BJ (cell line): ENCODE data around the gene CD6. TPM values are rescaled to one million over a fixed set of nuclear protein-coding genes. Genes with fewer than 3 reads are reported as not detected.

ENCODE experiments used
- CTCF ChIA-PET: fragments of 350-600 bp; formaldehyde crosslinking; extraction: SDS; loops from one replicate; lab custom pipeline; 2021; ENCODE audit warnings: antibody characterized with exemption, inconsistent platforms; lab: Yijun Ruan, JAX
- POLR2A ChIA-PET: fragments of 300-600 bp; sonication (Branson Sonifier 250); formaldehyde crosslinking; extraction: SDS; loops from one replicate; lab custom pipeline; 2021; ENCODE audit warnings: antibody characterized with exemption; lab: Charles Lee
- DNase-seq: peaks from one replicate; pipeline ENCODE4 v3.0.0-alpha.2; 2011; ENCODE audit warnings: low read depth
- H3K27me3 ChIP-seq: 2 replicates; pipeline ENCODE4 v1.6.0; 2011; ENCODE audit warnings: low read length; ENCODE audit not compliant: control insufficient read depth, insufficient read depth
- H3K36me3 ChIP-seq: 2 replicates; pipeline ENCODE4 v1.5.1; 2011; ENCODE audit warnings: low read length; ENCODE audit not compliant: control insufficient read depth, insufficient read depth
- H3K4me3 ChIP-seq: 2 replicates; pipeline ENCODE4 v1.5.1; 2011; ENCODE audit warnings: low read depth, mild to moderate bottlenecking, control low read depth, low read length
- polyA plus RNA-seq: library from polyadenylated mRNA; depleted of rRNA; stranded (reverse); fragments of >200 nt; gene quantifications from 2 replicates; pipeline ENCODE4 v1.2.3, GENCODE V29; 2011
- TF ChIP-seq, protein P1 (sequence below): IDR thresholded peaks from 2 replicates; pipeline ENCODE4 v1.5.1; 2011; ENCODE audit warnings: low read depth, mild to moderate bottlenecking, control low read depth, inconsistent platforms, low read length, moderate library complexity; ENCODE audit not compliant: insufficient read depth

CD6 gene
- polyA plus RNA-seq, 1 experiment = not detected

DNA sequence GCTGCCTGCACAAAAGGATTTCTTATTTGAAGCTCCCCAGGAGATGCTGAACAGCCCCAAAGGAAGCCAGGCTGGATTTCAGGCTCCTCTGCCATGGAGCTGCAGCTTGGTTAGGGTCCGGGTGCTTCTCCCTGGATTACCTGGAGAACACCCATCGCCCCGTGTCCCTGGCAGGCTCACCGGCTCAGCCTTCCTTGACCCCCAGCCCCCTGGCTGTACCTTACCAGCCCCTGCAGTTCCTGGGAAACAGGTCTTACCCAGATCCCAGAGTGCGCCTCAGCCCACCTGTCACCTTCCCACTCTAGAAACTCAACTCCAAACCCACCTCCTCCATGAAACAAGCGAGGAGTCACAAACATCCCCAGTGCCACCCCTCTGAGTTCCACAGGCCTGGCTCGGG is 85.5 kb downstream of the CD6 start:
- ChIA-PET CTCF (interaction anchor here (1.0 to 1.5 kb wide), 2 partner anchors 8 to 15 kb away, joined by 3 read pairs; no protein-coding TSS in a partner anchor), POLR2A (no interaction called here)
- Histone ChIP-seq H3K27me3 (no peaks in the 10 kb centered on the region; the same call in 1 of the 2 replicates), H3K36me3 (no peaks in the 10 kb centered on the region), H3K4me3 (no peak overlapping the region)
- no peak for DNase-seq
- TF ChIP-seq, protein P1, sequence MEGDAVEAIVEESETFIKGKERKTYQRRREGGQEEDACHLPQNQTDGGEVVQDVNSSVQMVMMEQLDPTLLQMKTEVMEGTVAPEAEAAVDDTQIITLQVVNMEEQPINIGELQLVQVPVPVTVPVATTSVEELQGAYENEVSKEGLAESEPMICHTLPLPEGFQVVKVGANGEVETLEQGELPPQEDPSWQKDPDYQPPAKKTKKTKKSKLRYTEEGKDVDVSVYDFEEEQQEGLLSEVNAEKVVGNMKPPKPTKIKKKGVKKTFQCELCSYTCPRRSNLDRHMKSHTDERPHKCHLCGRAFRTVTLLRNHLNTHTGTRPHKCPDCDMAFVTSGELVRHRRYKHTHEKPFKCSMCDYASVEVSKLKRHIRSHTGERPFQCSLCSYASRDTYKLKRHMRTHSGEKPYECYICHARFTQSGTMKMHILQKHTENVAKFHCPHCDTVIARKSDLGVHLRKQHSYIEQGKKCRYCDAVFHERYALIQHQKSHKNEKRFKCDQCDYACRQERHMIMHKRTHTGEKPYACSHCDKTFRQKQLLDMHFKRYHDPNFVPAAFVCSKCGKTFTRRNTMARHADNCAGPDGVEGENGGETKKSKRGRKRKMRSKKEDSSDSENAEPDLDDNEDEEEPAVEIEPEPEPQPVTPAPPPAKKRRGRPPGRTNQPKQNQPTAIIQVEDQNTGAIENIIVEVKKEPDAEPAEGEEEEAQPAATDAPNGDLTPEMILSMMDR = no peak

DNA sequence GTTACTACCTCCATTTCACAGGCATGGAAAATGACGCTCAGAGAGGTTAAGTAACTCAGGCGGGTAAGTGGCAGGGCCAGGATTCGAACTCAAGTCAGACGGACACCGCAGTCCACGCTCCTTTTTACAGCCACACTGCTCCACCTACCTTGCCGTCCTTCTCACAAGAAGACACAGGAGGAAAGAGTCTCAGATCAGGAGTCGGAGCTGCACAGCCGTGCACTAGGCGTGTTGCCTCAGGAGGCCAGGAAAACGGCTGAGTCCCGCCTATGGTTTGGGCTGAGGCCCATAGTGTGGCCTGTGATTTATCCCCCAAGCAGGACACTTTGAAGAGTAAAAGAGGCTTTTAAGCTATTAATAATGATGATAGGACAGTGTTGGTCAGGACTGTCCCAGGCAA is 86.1 kb downstream of the CD6 start:
- TF ChIP-seq, protein P1 = no peak
- Histone ChIP-seq H3K27me3 (no peaks in the 10 kb centered on the region; the same call in 1 of the 2 replicates), H3K4me3 (no peak overlapping the region), H3K36me3 (no peaks in the 10 kb centered on the region)
- no peak for DNase-seq
- ChIA-PET POLR2A (no interaction called here), CTCF (interaction anchor here (1.5 kb wide), 1 partner anchor 9 kb away, joined by 3 read pairs; no protein-coding TSS in a partner anchor)

DNA sequence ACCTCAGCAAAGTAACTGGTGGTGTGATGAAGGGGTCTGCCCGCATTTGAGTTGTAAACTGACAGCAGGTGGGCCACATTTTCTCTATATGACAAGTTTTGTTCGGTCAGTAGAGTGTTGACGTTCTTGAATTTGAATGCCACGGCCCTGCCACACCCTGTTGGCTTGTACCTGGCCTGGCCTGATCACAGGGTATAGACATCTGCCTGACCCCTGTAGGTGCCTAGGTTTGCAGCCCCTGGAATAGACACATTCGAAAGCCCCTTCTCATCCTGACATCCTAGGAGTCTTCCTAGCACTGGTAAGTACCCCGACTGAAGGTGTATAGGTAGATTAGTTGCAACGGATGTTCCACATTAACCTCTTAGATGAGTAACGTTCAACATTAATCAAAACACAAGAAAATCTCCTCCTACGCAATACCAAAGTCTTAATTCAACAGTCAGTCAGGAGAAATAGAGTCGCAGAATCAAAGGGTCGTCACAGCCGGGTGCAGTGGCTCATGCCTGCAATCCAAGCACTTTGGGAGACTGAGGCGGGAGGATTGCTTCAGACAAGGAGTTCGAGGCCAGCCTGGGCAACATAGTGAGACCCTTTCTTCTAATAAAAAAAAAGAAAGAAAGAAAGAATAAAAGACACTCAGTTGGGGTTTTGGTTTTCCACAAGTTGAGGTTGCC is 87.2 kb downstream of the CD6 start:
- TF ChIP-seq, protein P1 = no peak
- no peaks in the 10 kb centered on the region for H3K36me3 ChIP-seq
- H3K27me3 ChIP-seq = no peaks in the 10 kb centered on the region
- H3K4me3 ChIP-seq = no peak overlapping the region
- DNase-seq = no peak
- CTCF ChIA-PET = no interaction called here
- POLR2A ChIA-PET = no interaction called here

- no peaks in the 10 kb centered on the region for H3K36me3 ChIP-seq
- H3K4me3 ChIP-seq = no peak overlapping the region
- CTCF ChIA-PET = no interaction called here
- DNase-seq = no peak
- TF ChIP-seq, protein P1 = no peak
- H3K27me3 ChIP-seq = no peaks in the 10 kb centered on the region
- POLR2A ChIA-PET = no interaction called here
These were observed 87.8 kb downstream of the CD6 start for GRCh38 chr11:61059260-61059752.

DNA sequence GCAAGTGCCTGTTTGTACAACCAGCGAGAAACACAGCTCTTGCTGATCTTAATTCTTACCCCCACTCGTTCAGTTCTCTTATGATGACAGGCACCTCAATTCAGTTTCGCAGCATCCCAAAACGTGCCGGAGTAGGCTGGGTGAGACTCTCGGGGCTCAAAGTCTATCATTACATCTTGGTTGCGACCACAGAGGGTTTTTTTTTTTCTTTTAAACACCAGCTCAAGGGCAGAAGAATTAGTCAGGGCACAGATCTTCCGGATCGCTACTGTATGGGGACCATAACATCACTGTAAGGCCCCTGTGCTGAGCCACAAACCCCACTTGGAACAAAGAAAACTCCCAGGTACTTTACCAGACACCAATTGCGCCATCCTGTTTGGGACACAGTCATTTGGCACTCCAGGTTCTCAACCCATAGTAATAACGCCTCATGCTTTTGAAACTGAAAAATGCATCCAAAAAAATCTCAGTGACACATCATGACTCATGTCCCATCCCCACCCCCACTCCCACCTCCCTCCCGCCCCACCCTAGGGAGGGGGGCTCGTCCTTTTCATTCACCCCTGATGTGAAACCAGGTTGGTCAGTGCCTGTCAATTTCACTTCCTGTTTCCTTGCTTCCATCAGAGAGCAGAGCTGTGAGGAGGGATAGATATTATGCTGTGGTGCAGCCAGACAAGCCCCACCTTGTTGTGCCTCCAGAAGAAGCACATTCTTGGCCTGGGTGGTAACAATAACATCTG is 89.8 kb downstream of the CD6 start:
- no peak for DNase-seq
- POLR2A ChIA-PET = no interaction called here
- Histone ChIP-seq H3K27me3 (peaks cover under 1% of the 10 kb centered on the region; the same call in 1 of the 2 replicates), H3K4me3 (no peak overlapping the region), H3K36me3 (no peaks in the 10 kb centered on the region)
- TF ChIP-seq, protein P1 = no peak
- CTCF ChIA-PET = interaction anchor here (0.6 to 1.0 kb wide), 2 partner anchors 11 to 89 kb away, joined by 3 to 4 read pairs; no protein-coding TSS in a partner anchor
